HG03558 (cell line): Measurements from ENCODE around the gene PLS1.
A peak's percentile ranks its signal among the peaks of the same experiment; 100 is the strongest.
"Not testable (repeated sequence)": the region's sequence is repeated elsewhere in the genome, so short reads cannot be mapped to it uniquely, and the experiment has no call there.

Source experiments
- ATAC-seq: cut with Tn5 transposase; IDR thresholded peaks from one replicate; pipeline ENCODE4 v1.9.1; 2021; ENCODE audit warnings: moderate number of reproducible peaks; ENCODE audit not compliant: unreplicated experiment; ENCODE audit errors: extremely low read depth

PLS1 gene, protein sequence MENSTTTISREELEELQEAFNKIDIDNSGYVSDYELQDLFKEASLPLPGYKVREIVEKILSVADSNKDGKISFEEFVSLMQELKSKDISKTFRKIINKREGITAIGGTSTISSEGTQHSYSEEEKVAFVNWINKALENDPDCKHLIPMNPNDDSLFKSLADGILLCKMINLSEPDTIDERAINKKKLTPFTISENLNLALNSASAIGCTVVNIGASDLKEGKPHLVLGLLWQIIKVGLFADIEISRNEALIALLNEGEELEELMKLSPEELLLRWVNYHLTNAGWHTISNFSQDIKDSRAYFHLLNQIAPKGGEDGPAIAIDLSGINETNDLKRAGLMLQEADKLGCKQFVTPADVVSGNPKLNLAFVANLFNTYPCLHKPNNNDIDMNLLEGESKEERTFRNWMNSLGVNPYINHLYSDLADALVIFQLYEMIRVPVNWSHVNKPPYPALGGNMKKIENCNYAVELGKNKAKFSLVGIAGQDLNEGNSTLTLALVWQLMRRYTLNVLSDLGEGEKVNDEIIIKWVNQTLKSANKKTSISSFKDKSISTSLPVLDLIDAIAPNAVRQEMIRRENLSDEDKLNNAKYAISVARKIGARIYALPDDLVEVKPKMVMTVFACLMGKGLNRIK

DNA sequence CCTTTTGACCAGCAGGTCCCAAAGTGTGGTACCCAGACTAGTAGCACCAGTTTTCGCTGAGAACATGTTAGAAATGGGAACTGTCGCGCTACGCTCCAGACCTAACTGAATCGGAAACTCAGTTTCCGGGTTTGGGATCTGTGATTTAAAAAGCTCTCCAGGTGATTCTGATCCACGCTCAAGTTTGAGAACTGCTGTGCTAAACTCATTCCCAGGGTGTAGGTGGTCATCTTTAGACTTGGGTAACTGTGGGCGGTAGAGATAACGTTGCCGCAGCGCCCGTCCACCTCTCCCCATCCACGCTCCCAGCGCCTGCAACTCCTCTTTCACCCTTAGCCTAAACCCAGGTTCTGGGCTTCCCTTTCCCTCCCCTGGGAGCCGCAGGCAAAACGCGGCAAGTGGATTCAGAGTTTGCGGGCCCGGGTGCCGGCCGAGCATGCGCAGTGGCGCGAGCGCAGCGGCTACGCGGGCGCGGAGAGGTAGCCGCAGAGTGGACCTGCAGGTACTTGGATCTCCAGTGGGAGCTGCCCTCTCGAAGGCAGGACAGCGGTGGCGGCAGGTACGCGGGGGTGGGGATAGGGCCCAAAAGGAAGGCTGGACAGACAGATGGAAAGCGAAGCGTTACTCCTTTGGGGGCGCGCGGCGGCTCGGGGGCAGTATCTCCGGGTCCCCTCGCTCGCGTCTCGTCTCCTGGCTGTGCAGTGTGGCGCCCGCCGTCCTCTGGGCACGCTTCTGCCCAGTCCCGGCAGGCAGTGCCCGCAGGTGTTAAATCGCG lies at the start of gene PLS1:
TSS of gene PLS1 (plus strand) at position 443 of the 775 bp plus-strand sequence. CDS start 67,845 bp downstream, outside the sequence.
- peak; percentile 80 for ATAC-seq

DNA sequence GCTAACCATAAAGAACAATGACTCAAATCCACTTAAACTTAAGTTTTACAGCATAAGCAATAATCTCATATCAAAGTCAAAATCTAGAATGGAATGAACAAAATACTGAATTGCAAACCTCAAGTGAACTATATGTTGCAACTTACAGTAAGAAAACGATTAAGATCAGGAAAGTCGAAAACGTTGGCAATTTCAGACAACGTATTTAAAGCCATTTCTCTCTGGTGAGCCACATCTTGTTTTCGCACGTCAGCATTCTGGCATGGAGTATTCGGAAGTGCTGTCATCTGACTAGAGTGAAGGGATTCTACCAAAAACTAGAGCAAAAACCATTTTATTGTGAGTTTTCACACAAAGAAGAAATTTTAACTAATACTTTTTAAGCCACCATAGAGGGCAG lies 46.2 kb upstream of the PLS1 start:
- ATAC-seq: no peak

DNA sequence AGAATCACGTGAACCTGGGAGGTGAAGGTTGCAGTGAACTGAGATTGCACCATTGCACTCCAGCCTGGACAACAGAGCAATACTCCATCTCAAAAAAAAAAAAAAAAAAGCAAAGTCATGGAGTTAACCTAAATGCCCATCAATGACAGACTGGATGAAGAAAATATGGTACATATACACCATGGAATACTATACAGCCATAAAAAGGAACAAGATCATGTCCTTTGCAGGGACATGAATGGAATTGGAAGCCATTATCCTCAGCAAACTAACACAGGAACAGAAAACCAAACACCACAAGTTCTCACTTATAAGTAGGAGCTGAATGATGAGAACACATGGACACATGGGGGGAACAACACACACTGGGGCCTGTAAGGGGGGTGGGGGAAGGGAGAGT lies 43.6 kb upstream of the PLS1 start:
- not testable (repeated sequence) for ATAC-seq

DNA sequence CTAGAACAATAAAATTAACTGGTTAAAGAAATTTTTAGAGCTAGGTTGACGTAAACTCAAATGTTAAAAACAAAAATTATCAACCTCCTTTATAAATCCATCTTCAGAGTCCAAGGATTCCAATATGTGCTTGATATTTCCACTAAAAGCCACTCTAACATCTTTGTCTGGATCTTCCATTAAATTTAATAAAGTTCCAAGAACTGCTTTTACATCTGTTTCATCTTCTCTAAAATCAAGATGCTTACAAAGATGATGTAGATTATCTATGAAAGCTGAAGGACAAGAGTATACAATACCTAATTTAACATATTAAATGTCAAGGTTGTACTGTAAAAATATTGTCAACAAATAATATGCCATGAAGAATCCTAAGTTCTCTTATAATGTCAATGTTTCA lies 42.5 kb upstream of the PLS1 start:
- ATAC-seq: no peak

DNA sequence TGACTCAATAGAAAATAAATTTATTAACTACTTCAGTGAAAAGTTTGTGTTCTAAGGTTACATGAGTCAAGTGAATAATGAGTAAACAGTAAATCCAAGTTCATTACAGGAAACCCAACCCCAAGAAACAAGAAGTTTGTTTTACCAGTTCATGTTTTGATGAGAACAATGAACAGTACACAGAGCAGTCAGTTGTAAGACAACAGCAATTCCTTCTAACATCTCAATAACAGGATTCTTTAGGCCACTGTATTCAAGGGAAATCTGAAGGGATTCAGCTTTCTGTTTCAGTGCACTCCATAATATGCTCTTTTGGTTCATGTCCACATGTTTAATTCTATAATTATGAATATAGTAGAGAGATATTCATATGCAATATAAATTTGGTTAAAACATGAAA lies 36.1 kb upstream of the PLS1 start:
- ATAC-seq: no peak

DNA sequence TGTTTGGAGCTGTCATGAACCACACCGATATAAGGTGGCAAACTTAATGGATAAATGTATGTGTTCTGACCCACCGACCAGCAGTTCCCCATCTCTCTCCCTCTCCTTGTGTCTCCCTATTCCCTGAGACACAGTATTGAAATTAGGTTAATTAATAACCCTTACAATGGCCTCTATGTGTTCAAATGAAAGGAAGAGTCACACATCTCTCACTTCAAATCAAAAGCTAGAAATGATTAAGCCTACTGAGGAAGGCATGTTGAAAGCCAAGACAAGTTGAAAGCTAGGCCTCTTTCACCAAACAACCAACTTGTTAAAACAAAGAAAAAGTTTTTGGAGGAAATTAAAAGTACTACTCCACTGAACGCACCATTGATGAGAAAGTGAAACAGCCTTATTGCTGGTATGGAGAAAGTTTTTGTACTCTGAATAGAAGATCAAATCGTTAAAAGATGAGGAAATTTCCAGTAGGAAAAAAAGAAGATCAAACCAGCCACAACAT lies 32.6 kb upstream of the PLS1 start:
- no peak for ATAC-seq

DNA sequence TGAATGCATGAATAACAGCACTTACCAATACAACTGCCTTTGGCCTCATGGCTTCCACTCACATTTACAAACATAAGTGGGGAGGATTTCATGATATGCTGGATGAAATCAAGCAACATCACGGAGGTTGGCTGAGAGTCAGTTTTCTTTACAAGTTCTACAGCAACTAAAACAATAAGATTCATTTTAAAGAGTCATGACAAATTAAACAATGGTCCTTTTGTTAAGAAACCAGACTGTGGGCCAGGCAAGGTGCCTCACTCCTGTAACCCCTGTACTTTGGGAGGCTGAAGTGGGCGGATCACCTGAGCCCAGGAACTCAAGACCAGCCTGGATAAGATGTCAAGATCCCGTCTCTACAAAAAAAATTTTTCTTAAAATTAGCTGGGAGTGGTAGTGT lies 30.1 kb upstream of the PLS1 start:
- no peak for ATAC-seq

DNA sequence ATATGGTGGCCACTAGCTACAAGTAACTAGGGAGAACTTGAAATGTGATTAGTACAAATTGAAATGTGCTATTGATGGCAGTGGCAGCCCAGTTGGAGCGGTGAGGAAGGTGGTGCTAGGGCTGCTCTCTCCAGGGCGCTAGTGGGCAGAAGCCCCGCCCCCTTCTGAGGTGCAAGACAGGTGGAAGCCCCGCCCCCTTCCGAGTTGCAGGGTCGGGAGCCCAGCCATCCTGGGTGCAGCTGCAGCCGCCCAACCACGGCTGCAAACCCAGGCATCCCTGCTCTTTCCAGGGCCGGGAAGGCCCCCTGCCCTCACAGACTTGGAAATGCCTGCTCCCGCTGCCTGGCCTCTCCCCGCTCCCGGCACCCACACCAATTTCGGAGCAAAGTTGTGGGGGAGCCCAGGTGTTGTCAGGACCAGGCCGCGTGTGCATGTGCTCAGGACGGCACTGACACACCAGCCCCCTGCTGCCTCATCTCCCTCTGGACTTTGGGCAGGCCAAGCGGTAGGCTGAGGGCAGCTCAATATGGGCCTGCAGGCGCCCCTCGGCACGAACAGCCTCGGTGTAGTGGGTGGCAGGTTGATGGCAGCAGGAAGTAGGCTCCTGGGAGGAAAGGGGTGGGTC lies 27.7 kb upstream of the PLS1 start:
- ATAC-seq: no peak

DNA sequence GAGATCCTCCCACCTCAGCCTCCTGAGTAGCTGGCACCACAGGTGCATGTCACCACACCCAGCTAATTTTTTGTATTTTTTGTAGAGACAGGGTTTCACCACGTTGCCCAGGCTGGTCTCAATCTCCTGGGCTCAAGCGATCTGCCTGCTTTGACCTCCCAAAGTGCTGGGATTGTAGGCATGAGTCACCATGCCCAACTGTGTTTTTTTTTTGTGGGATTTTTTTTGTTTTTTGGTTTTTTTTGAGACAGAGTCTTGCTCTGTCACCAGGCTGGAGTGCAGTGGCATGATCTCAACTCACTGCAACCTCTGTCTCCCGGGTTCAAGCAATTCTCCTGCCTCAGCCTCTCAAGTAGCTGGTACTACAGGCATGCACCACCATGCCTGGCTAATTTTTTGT lies 26.8 kb upstream of the PLS1 start:
- ATAC-seq: not testable (repeated sequence)

DNA sequence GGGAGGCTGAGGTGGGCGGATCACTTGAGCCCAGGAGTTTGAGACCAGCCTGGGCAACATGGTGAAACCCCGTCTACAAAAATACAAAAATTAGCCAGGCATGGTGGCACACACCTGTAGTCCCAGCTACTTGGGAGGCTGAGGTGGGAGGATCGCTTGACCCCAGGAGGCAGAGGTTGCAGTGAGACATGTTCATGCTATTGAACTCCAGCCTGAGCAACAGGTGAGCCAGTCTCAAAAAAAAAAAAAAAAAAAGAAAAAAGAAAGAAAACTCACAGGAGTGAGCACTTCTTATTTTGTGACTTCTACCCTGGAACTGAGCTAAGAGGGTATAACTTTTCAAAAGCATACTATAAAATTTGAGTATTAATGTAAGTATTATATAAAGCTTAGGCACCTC lies 22.0 kb upstream of the PLS1 start:
- ATAC-seq: not testable (repeated sequence)

DNA sequence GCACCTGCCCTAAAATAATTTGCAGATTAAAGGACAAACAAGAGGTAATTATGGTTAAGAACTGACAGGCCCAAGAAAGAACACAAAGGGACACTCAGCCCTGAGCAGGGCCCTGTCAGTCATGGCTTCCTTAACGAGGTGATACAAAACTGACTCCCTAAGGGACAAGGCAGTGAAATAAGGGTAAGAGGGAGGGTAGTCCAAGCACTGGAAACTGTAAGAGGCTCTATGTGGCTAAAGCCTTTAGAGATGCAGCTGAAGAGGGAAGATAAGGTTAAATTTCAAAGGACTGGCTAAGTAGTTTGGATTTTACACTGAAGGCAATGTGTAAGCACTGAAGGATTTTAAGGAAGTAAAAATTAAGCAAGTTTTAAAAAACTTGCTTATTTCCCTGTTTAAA lies 21.5 kb upstream of the PLS1 start:
- no peak for ATAC-seq

DNA sequence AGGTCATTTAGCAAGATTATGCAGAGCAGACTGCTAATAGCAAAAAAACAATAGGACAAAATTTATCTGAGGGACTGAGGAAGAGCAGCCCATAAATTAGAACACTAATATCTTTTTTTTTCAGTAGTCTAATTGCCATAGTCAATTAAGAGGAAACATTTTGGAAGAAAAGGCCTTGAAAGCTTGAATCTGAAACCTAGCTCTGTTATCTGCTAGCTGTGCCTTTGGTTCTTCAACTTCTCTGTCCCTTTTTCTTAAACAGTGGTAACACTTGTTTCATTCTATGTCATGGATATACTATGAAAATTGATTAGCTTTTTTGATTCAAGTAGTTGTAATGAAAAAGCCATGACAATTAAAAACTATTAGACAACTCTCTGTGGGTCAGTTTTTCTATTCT lies 19.4 kb upstream of the PLS1 start:
- ATAC-seq: no peak

DNA sequence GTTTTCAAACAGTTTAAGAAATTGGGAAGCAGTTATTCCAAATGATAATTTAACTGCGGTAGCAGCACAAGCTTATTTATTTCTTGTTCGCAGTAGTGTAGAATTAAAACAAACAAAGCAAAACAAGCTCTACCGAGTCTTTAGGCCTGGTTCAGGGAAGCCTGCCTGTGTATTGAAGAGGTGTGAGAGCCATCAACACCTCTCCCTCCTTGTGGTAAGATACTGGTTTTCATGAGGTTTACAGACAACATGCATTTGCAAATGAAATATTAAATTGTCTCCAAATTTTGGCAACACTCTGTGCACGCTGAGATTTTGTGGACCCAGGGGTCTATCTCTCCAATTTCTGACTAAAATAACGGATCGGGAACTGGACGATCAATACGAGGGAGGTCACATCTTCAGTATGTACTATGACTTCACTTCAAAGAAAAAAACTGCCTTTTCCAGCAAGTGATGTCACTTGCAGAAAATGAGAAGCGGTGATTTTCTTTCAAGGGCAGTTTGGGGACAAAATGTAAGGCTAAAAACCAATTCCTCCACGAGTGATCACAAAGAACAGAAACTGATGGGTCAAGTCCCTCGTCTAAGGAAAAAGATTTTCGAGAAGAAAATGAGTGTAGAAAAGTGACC lies 18.4 kb upstream of the PLS1 start:
- no peak for ATAC-seq

DNA sequence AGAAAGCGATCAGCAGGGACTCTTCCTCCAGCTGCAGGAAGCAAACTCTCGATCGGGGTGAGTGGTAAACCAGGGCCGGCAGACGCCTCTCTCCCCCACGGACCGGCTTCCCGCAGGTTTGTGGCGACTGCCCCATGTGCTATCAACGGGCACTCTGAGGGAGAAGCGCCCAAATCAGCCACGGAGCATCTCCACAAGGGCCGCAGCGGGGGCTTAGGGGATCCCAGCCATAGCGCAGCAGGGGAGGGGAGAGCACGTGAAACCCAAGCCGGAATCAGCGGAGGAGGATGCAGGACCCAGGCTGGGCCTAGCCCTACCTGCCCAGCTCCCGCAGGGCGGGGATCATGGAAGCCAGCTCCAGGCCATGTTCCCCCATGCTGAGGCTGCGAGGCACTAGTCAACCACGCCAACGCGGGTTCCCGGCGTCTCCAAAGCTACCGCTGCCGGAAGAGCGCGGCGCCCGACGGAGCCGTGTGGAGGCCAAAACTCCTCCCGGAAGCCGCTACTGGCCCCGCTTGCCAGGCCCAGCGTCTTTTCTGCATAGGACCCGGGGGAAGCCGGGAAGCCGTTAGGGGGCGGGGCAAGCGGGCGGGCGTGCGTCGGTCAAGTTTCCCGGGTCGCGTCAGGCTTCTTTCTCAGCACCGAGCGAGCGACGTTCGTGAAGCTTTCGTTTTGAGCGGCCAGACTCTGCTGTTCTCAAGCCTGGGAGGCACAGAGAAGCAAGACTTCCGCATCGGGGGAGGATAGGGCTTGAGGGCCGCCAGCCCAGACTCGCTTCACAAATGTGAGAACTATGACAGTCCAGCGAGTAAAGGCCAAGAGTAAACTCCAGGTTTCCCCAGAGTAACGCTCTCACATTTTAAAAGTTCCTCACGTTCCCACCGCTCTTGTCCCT lies 17.6 kb upstream of the PLS1 start, which contains the start of gene ATR:
TSS of gene ATR (minus strand) at position 405 of the 895 bp plus-strand sequence. CDS start at position 376, 29 bp downstream.
- ATAC-seq: peak; percentile 85

DNA sequence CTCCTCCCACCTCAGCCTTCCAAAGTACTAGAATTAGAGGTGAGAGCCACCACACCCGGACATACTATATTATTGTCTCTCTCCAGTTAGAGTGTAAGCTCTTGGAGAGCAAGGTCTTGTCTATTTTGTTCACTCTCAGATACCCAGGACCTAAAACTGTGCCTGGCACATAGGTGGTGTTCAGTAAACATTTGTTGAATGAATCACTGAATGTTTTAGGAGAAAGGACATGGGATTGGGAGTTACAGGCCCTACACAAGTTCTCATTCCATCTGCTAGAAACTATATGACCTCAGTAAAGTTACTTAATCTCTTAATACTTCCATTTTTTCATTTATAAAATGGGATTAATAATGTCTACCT lies 16.2 kb upstream of the PLS1 start:
- no peak for ATAC-seq

DNA sequence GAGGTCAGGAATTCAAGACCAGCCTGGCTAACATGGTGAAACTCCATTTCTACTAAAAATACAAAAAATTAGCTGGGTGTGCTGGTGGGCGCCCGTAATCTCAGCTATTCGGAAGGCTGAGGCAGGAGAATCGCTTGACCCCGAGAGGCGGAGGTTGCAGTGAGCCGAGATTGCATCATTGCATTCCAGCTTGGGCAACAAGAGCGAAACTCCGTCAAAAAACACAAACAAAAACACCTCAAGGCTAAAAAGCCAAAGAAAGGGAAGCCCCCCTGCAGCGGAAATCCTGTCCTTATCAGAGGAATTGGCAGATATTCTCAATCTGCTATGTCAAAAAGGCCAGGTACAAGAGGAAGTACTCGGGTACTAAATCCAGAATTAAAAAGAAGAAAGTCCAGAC lies 15.1 kb upstream of the PLS1 start:
- ATAC-seq: not testable (repeated sequence)

DNA sequence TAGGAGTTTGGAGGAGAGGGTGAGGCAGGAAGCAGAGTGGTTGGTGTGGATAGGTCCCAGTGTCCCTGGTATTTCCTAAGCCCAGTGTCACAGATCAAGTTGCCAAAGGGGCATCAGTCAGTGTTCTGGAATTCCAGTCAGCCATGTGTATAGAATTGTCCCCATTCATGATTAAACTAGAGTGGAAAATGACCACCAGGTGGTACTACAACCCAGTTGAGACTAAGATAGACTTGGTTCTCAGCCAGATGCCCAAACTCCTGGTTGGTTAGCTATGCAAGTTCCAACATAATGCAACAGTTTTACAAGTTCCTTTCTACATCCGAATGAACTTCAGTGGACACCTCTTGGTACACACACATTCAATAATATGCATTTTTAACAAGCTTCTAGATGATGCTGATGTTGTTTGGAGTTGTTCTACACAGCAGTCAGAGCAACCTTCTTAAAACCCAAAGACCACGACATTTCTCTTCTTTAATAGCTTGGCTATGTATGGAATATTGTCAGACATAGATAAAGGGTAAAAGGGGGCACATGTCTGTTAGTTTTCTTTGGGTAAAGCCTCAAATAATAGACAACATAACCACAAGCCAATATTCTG lies 9.3 kb upstream of the PLS1 start:
- ATAC-seq: no peak

DNA sequence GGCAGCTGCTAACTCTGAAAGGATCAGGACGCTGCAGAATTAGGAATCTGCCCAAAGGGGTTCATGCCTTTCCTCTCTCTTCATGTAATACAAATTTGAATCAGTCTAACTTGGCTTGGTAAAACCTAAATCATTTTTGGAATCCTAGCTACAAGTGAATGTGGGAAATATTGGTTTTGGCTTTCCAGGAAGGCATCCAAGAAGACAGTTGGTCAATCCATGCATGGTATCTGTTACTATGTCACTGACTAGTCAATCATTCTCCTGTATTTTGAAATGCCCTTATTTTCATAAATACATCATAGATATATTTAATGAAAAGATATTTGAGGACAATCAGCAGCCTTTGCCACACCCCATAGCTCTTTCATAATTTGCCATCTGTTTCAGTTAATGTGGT lies 7.5 kb upstream of the PLS1 start:
- no peak for ATAC-seq

DNA sequence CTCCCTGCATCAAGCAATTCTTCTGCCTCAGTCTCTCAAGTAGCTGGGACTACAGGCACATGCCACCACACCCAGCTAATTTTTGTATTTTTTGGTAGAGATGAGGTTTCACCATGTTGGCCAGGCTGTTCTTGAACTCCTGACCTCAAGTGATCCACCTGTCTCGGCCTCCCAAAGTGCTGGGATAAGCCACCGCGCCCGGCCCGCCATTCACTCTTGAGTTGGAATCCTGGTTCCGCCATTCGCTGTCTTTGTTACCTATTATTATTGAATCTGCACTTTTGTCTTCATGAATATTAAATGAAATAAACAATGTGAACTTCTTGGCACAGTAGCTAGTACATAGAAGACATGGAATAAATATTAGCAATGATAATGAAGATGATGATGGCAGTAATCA lies 3.9 kb upstream of the PLS1 start:
- ATAC-seq: not testable (repeated sequence)
